Trophoblast cell (in vitro differentiated cells and primary cell): ENCODE data around the gene SYCN. TPM values are rescaled to one million over a fixed set of nuclear protein-coding genes. Genes with fewer than 3 reads are reported as not detected.

ENCODE experiments used
- DNase-seq, 2 donors: peaks; one replicate each; pipeline ENCODE4 v3.0.0-alpha.2; 2016
- H2AFZ ChIP-seq: 2 replicates; pipeline ENCODE4 v1.6.1; 2013; ENCODE audit warnings: low read length, moderate library complexity, mild to moderate bottlenecking; ENCODE audit not compliant: insufficient read depth, poor library complexity
- H2AK5ac ChIP-seq: 2 replicates; pipeline ENCODE4 v1.6.1; 2013; ENCODE audit warnings: mild to moderate bottlenecking, low read length
- H2BK120ac ChIP-seq: 2 replicates; pipeline ENCODE4 v1.6.1; 2013; ENCODE audit warnings: low read length, mild to moderate bottlenecking, moderate library complexity; ENCODE audit not compliant: insufficient read depth, poor library complexity
- H2BK12ac ChIP-seq: 2 replicates; pipeline ENCODE4 v1.6.1; 2013; ENCODE audit warnings: mild to moderate bottlenecking, low read length, moderate library complexity
- H2BK5ac ChIP-seq: 2 replicates; pipeline ENCODE4 v1.6.1; 2013; ENCODE audit warnings: low read length, low read depth, moderate library complexity, mild to moderate bottlenecking; ENCODE audit not compliant: poor library complexity
- H3K14ac ChIP-seq: 2 replicates; pipeline ENCODE4 v1.6.1; 2013; ENCODE audit warnings: mild to moderate bottlenecking, low read length
- H3K18ac ChIP-seq: 2 replicates; pipeline ENCODE4 v1.6.1; 2013; ENCODE audit warnings: mild to moderate bottlenecking, low read length
- H3K23ac ChIP-seq: 2 replicates; pipeline ENCODE4 v1.6.1; 2013; ENCODE audit warnings: low read length
- H3K27ac ChIP-seq: 2 replicates; pipeline ENCODE4 v1.5.1; 2013; ENCODE audit warnings: low read depth, mild to moderate bottlenecking, inconsistent platforms, low read length, moderate library complexity
- H3K27me3 ChIP-seq: 2 replicates; pipeline ENCODE4 v1.6.1; 2013; ENCODE audit warnings: inconsistent platforms, mild to moderate bottlenecking, low read length, moderate library complexity; ENCODE audit not compliant: insufficient read depth
- H3K36me3 ChIP-seq, 2 experiments: 1 replicate in 1 of 2; 2 replicates in 1 of 2; pipeline ENCODE4 v1.6.1; 2013; ENCODE audit warnings: low read length in 2 of 2, mild to moderate bottlenecking in 2 of 2, moderate library complexity in 1 of 2; ENCODE audit not compliant: insufficient read depth in 2 of 2, control insufficient read depth in 1 of 2
- H3K4ac ChIP-seq: 2 replicates; pipeline ENCODE4 v1.6.1; 2013; ENCODE audit warnings: low read depth, mild to moderate bottlenecking, low read length, moderate library complexity
- H3K4me1 ChIP-seq, 2 experiments: 1 replicate in 1 of 2; 2 replicates in 1 of 2; pipeline ENCODE4 v1.6.1; 2013; ENCODE audit warnings: low read length in 2 of 2, mild to moderate bottlenecking in 2 of 2, moderate library complexity in 1 of 2; ENCODE audit not compliant: insufficient read depth in 2 of 2, control insufficient read depth in 1 of 2
- H3K4me2 ChIP-seq: 2 replicates; pipeline ENCODE4 v1.6.1; 2013; ENCODE audit warnings: inconsistent platforms, mild to moderate bottlenecking, low read length, moderate library complexity
- H3K4me3 ChIP-seq: 2 replicates; pipeline ENCODE4 v1.5.1; 2013; ENCODE audit warnings: mild to moderate bottlenecking, low read depth, low read length, inconsistent platforms
- H3K79me1 ChIP-seq: one replicate; pipeline ENCODE4 v1.6.1; 2013; ENCODE audit warnings: low read length
- H3K79me2 ChIP-seq: 2 replicates; pipeline ENCODE4 v1.6.1; 2013; ENCODE audit warnings: low read length, mild to moderate bottlenecking; ENCODE audit not compliant: control insufficient read depth, insufficient read depth, poor library complexity
- H3K9ac ChIP-seq: 2 replicates; pipeline ENCODE4 v1.6.1; 2013; ENCODE audit warnings: mild to moderate bottlenecking, low read length
- H3K9me3 ChIP-seq: 2 replicates; pipeline ENCODE4 v1.6.1; 2013; ENCODE audit warnings: low read depth, mild to moderate bottlenecking, control low read depth, inconsistent platforms, low read length; ENCODE audit not compliant: insufficient read depth
- H4K12ac ChIP-seq: 2 replicates; pipeline ENCODE4 v1.6.1; 2013; ENCODE audit warnings: low read depth, mild to moderate bottlenecking, low read length, moderate library complexity
- H4K8ac ChIP-seq: 2 replicates; pipeline ENCODE4 v1.6.1; 2013; ENCODE audit warnings: low read depth, mild to moderate bottlenecking, low read length, moderate library complexity
- H4K91ac ChIP-seq: one replicate; pipeline ENCODE4 v1.6.1; 2013; ENCODE audit warnings: low read depth, mild to moderate bottlenecking, low read length, moderate library complexity
- WGBS: extraction: QIAGEN DNeasy Blood & Tissue Kit; methylation state at CpG from one replicate; pipeline ENCODE4 v1.1.7; 2013; ENCODE audit warnings: missing lambda C conversion rate; ENCODE audit not compliant: insufficient read length, insufficient coverage; ENCODE audit errors: extremely low coverage; 5-methylcytosine and 5-hydroxymethylcytosine counted together
- polyA plus RNA-seq: library from polyadenylated mRNA; stranded (reverse); fragments of 200-250 nt; gene quantifications from 2 replicates; pipeline ENCODE4 v1.2.3, GENCODE V29; 2013

The SYCN gene, protein sequence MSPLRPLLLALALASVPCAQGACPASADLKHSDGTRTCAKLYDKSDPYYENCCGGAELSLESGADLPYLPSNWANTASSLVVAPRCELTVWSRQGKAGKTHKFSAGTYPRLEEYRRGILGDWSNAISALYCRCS
- polyA plus RNA-seq: not detected in 2 replicates

DNA sequence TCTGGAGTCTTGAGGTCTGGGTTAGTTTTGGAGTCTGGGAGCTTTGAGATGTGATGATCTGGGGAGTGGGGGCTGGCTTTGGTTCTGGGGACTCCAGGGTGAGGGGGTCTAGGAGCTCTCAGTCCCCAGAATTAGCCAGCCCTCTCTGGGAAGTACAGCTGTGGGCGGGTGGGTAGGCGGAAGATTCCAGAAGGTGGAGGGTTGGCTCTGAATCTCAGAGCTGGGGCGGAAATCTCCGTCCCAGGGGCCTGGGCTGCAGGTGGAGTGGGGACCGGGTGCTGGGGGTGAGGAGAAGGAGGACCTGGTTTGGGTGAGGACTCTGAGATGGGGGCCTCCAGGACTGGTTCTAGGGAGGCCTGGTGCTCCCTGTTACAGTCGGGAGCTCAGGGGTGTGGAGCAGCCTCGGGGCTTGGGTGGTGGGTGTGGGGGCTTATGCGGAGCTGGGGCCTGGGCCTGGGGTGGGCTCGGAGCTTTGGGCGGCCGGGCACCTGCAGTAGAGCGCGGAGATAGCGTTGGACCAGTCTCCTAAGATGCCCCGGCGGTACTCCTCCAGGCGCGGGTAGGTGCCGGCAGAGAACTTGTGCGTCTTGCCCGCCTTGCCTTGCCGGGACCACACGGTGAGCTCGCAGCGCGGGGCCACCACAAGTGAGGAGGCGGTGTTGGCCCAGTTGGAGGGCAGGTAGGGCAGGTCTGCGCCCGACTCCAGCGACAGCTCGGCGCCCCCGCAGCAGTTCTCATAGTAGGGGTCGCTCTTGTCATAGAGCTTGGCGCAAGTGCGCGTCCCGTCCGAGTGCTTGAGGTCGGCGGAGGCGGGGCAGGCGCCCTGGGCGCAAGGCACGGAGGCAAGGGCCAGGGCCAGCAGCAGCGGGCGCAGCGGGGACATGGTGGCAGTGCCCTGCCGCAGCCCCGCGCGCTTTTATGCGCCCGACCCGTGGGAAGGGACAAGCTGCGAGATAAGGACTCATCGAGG lies at the start of gene SYCN:
Gene SYCN (minus strand): TSS at position 892 of the 970 bp plus-strand sequence. CDS start 9 bp downstream, at position 883.
- no peak for DNase-seq
- H2BK120ac ChIP-seq: no peak within 1 kb of the TSS
- H3K18ac ChIP-seq: no peak within 1 kb of the TSS
- H3K4me3 ChIP-seq: no peak within 1 kb of the TSS
- H3K14ac ChIP-seq: no peak within 1 kb of the TSS
- no peak within 1 kb of the TSS for H2AFZ ChIP-seq
- H3K36me3 ChIP-seq: no peaks in the 10 kb centered on the region
- no peak within 1 kb of the TSS for H4K12ac ChIP-seq
- H3K27me3 ChIP-seq: no peaks in the 10 kb centered on the region
- H2BK12ac ChIP-seq: no peak within 1 kb of the TSS
- H3K9ac ChIP-seq: no peak within 1 kb of the TSS
- no peak within 1 kb of the TSS for H3K4ac ChIP-seq
- peaks cover 5% of the 10 kb centered on the region for H3K9me3 ChIP-seq
- H3K27ac ChIP-seq: no peak within 1 kb of the TSS
- H3K4me2 ChIP-seq: no peak within 1 kb of the TSS
- no peaks in the 10 kb centered on the region for H3K4me1 ChIP-seq
- no peak within 1 kb of the TSS for H3K23ac ChIP-seq
- H3K79me1 ChIP-seq: no peaks in the 10 kb centered on the region
- H4K91ac ChIP-seq: no peak within 1 kb of the TSS
- no CpG with 5 or more reads among the region's 57 CpGs for WGBS
- no peak within 1 kb of the TSS for H2AK5ac ChIP-seq
- no peaks in the 10 kb centered on the region for H3K79me2 ChIP-seq
- no peak within 1 kb of the TSS for H2BK5ac ChIP-seq
- H4K8ac ChIP-seq: no peak within 1 kb of the TSS

DNA sequence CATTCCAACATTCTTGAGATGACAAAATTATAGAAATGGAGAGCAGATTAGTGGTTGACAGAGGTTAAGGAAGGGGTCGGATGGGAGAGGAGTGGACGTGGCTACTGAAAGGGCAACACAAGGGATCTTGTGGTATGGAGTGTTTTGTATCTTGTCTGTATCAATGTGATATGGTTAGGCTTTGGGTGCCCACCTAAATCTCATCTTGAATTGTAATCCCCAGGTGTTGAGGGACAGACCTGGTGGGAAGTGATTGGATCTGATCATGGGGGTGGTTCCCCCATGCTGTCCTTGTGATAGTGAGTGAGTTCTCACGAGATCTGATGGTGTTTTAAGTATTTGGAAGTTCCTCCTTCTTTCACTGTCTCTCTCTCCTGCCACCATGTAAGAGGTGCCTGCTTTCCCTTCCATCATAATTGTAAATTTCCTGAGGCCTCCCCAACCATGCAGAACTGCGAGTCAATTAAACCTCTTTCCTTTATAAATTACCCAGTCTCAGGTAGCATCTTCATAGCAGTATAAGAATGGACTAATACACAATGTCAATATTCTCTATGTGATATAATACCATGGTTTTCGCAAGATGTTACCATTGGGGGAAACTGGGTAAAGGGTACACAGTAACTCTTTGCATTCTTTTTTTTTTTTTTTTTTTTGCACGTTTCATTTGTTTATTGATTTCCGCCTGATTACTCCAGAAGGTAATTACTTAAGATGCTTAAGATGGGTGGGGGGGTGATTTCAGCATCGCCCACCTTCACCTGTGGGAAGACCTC lies 49.5 kb upstream of the SYCN start:
- H4K91ac ChIP-seq: no peak overlapping the region
- no peak overlapping the region for H3K4ac ChIP-seq
- no peak overlapping the region for H3K9ac ChIP-seq
- H2BK12ac ChIP-seq: no peak overlapping the region
- H2BK5ac ChIP-seq: no peak overlapping the region
- no peak overlapping the region for H3K23ac ChIP-seq
- H3K4me1 ChIP-seq: peaks cover 0 to 3% of the 10 kb centered on the region in 2 experiments
- no peak overlapping the region for H2AK5ac ChIP-seq
- no peak overlapping the region for H4K12ac ChIP-seq
- H2AFZ ChIP-seq: no peak overlapping the region
- H3K14ac ChIP-seq: no peak overlapping the region
- no peak overlapping the region for H2BK120ac ChIP-seq
- no peaks in the 10 kb centered on the region for H3K79me2 ChIP-seq
- H3K18ac ChIP-seq: no peak overlapping the region
- no peaks in the 10 kb centered on the region for H3K36me3 ChIP-seq
- H3K79me1 ChIP-seq: no peaks in the 10 kb centered on the region
- H3K9me3 ChIP-seq: peaks cover 5% of the 10 kb centered on the region
- no peak for DNase-seq
- no peak overlapping the region for H3K4me3 ChIP-seq
- no CpG with 5 or more reads among the region's 8 CpGs for WGBS
- no peak overlapping the region for H3K27ac ChIP-seq
- no peak overlapping the region for H4K8ac ChIP-seq
- no peak overlapping the region for H3K4me2 ChIP-seq
- H3K27me3 ChIP-seq: peaks cover 10% of the 10 kb centered on the region

DNA sequence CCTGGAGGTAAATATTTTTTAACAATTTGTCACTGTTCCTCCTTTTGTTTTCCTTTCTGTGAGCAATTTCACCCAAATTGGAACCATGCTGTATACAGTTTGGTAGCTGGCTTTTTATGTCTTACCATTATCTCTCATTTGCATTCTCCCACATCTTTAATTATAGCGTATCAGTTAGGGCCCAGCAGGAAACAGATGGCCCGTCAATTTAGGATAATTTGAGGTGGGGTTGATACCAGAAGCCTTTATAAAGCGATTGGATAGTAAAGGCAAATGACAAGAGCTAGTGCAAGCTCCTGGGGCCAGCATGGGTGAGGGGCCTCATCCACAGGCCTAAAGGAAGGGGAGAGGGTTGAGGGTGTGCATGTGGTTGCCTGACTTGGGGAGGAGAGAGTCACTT lies 48.4 kb upstream of the SYCN start:
- H3K4me1 ChIP-seq: peaks cover 3 to 4% of the 10 kb centered on the region in 2 experiments
- no peak overlapping the region for H3K4me3 ChIP-seq
- H3K36me3 ChIP-seq: no peaks in the 10 kb centered on the region
- H4K12ac ChIP-seq: no peak overlapping the region
- H3K9me3 ChIP-seq: peaks cover 12% of the 10 kb centered on the region
- no peak overlapping the region for H3K9ac ChIP-seq
- peaks cover 21% of the 10 kb centered on the region for H3K27me3 ChIP-seq
- no peak overlapping the region for H3K14ac ChIP-seq
- no peak overlapping the region for H4K91ac ChIP-seq
- no peaks in the 10 kb centered on the region for H3K79me2 ChIP-seq
- H2BK12ac ChIP-seq: no peak overlapping the region
- H4K8ac ChIP-seq: no peak overlapping the region
- H3K79me1 ChIP-seq: no peaks in the 10 kb centered on the region
- no peak for DNase-seq
- H3K4me2 ChIP-seq: no peak overlapping the region
- H2BK120ac ChIP-seq: no peak overlapping the region
- H3K23ac ChIP-seq: no peak overlapping the region
- WGBS: no CpG with 5 or more reads among the region's 3 CpGs
- no peak overlapping the region for H2AFZ ChIP-seq
- H2AK5ac ChIP-seq: no peak overlapping the region
- no peak overlapping the region for H3K4ac ChIP-seq
- H2BK5ac ChIP-seq: no peak overlapping the region
- no peak overlapping the region for H3K27ac ChIP-seq
- H3K18ac ChIP-seq: no peak overlapping the region

DNA sequence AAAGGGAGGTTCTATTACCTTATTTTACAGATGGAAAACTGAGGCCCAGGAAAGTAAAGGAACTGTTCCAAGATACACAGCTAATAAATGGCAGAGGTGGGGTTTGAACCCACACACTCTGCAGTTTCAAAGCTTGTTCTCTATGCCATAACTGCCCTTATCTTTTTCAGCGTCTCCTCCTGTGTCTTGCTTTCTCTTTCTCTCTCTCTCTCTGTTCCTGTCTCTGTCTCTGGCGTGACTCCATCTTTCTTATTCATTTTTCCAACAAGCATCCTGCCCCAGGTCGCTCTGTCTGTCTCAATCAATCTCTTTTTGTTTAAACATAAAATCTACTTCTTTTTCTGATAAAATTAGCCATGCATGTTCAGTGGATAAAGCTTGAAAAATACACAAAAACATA lies 47.8 kb upstream of the SYCN start:
- no peak overlapping the region for H3K4me2 ChIP-seq
- H3K79me1 ChIP-seq: no peaks in the 10 kb centered on the region
- H4K91ac ChIP-seq: no peak overlapping the region
- no CpG with 5 or more reads among the region's 3 CpGs for WGBS
- peaks cover 27% of the 10 kb centered on the region for H3K27me3 ChIP-seq
- H2AK5ac ChIP-seq: no peak overlapping the region
- peaks cover 3 to 5% of the 10 kb centered on the region in 2 experiments for H3K4me1 ChIP-seq
- H4K12ac ChIP-seq: no peak overlapping the region
- no peak for DNase-seq
- no peak overlapping the region for H3K14ac ChIP-seq
- no peak overlapping the region for H3K23ac ChIP-seq
- no peak overlapping the region for H2BK5ac ChIP-seq
- no peak overlapping the region for H3K18ac ChIP-seq
- H3K27ac ChIP-seq: no peak overlapping the region
- no peak overlapping the region for H3K4ac ChIP-seq
- no peaks in the 10 kb centered on the region for H3K36me3 ChIP-seq
- H4K8ac ChIP-seq: no peak overlapping the region
- no peak overlapping the region for H2BK120ac ChIP-seq
- H3K9ac ChIP-seq: no peak overlapping the region
- no peaks in the 10 kb centered on the region for H3K79me2 ChIP-seq
- H2BK12ac ChIP-seq: no peak overlapping the region
- H3K9me3 ChIP-seq: peaks cover 19% of the 10 kb centered on the region
- no peak overlapping the region for H2AFZ ChIP-seq
- no peak overlapping the region for H3K4me3 ChIP-seq
